ENCODE measurements around the gene PDS5A. TPM values are rescaled to one million over a fixed set of nuclear protein-coding genes. Genes with fewer than 3 reads are reported as not detected.
"Not testable (repeated sequence)": the region's sequence is repeated elsewhere in the genome, so short reads cannot be mapped to it uniquely, and the experiment has no call there.

The PDS5A gene
- total RNA-seq, 1 donor from 2014 or later: 52.8 TPM

GRCh38 chr4:39825741-39826231 is 151.9 kb downstream of the PDS5A start:
- peak in 1 of 2 donors; percentile 36 for DNase-seq (ENCODE audit: low read depth in 2 of 2)

DNA sequence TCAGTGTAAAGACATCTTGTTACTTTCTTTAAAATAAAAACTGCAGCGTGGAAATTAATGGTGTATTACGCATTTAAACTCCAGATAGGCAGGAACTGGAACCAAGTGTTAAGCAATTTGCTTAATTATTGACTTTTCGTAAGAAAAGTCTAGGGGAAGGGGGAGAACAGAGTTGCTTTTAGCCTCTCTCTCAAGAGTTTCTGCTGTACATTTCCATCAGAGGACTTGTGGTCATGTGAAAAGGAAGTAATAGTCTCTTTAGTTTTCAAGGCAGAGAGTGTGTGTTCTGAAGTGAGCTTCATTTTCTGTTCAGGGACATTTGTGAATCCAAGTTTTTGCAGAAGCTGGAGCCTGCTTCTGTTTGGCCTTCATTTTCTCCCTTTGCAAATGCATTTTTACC is 152.6 kb downstream of the PDS5A start:
- DNase-seq (ENCODE audit: low read depth in 2 of 2): no peak

GRCh38 chr4:39823191-39823590 is 154.5 kb downstream of the PDS5A start:
- DNase-seq (ENCODE audit: low read depth in 2 of 2): no peak

GRCh38 chr4:39822662-39823061 is 155.0 kb downstream of the PDS5A start:
- DNase-seq (ENCODE audit: low read depth in 2 of 2): no peak

- no peak for DNase-seq (ENCODE audit: low read depth in 2 of 2)
Observed at GRCh38 chr4:39821951-39822350, 155.8 kb downstream of the PDS5A start.

GRCh38 chr4:39820186-39820585 is 157.5 kb downstream of the PDS5A start:
- DNase-seq (ENCODE audit: low read depth in 2 of 2): peak; percentile 37 to 94

DNA sequence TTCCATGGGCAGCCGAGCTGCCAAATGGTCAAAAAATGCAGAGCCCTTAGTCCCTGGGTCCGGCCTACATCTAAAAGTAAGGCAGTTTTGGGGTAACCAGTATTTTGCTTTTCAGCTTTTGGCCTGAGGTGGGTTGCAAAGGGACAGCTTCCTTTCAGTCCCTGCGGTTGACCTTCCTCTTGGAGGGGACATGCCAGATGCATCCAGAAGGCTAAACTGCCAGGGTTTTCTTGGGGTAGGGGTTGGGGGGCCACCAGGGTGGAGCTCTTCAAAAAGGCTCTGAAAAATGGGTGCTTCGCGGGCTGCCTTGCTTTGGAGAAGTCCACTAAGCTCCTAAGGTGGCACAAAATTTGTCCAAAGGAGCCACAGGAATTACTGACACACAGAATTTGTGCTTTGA is 159.1 kb downstream of the PDS5A start:
- no peak for DNase-seq (ENCODE audit: low read depth in 2 of 2)

GRCh38 chr4:39814403-39815185 is 163.1 kb downstream of the PDS5A start:
- DNase-seq (ENCODE audit: low read depth in 2 of 2): no peak

GRCh38 chr4:39813761-39814160 is 163.9 kb downstream of the PDS5A start:
- DNase-seq (ENCODE audit: low read depth in 2 of 2): not testable (repeated sequence)

GRCh38 chr4:39813033-39813432 is 164.7 kb downstream of the PDS5A start:
- DNase-seq (ENCODE audit: low read depth in 2 of 2): not testable (repeated sequence)

DNA sequence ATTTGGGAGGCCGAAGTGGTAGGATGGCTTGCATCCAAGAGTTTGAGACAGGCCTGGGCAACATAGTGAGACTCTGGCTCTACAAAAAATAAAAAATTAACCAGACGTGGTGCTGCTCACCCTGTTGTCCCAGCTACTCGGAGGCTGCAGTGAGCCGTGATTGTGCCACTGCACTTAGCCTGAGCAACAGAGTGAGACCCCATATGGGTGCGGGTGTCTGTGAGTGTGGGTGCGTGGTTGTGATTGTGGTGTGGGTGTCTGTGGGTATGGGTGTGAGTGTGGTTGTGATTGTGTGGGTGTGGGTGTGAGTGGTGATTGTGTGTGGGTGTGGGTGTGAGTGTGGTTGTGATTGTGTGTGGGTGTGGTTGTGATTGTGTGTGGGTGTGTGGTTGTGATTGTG is 165.2 kb downstream of the PDS5A start:
- no peak for DNase-seq (ENCODE audit: low read depth in 2 of 2)

DNA sequence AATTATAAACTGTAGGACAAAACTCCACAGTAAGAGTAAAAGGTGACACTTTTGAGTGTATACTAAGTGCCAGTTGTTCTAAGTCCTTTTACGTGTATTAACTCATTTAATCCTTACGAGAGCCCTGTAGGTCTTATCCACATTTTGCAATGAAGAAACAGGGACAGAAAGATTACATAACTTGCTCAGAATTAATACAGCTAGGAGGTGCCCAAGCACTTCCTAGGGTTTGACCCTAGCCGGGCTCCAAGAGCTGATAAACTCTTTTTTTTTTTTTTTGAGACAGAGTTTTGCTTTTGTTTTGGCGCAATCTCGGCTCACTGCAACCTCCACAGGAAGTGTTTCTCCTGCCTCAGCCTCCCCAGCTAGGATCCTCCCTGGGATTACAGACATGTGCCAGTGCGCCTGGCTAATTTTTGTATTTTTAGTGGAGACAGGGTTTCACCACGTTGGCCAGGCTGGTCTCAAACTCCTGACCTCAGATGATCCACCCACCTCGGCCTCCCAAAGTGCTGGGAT is 169.4 kb downstream of the PDS5A start:
- DNase-seq (ENCODE audit: low read depth in 2 of 2): no peak

GRCh38 chr4:39802005-39802404 is 175.7 kb downstream of the PDS5A start:
- no peak for DNase-seq (ENCODE audit: low read depth in 2 of 2)

- DNase-seq (ENCODE audit: low read depth in 2 of 2): not testable (repeated sequence)
Observed at GRCh38 chr4:39792976-39793375, 184.7 kb downstream of the PDS5A start.

GRCh38 chr4:39792529-39792928 is 185.2 kb downstream of the PDS5A start:
- DNase-seq (ENCODE audit: low read depth in 2 of 2): no peak

DNA sequence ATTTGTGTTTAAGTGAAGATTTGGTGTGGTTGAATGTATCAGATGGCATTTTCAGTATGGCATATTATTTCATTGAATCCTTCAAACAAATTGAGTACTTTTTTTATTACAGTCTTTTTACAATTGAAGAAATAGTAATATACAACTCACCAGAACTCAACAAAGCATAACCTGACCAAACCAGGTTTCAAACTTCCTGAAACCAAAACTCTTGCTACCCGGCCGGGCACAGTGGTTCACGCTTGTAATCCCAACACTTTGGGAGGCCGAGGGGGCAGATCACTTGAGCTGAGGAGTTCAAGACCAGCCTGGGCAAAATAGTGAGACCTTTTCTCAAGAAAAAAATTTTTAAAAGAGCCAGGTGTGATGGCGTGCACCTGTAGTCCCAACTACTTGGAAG is 185.6 kb downstream of the PDS5A start:
- DNase-seq (ENCODE audit: low read depth in 2 of 2): no peak

GRCh38 chr4:39786838-39787237 is 190.9 kb downstream of the PDS5A start:
- no peak for DNase-seq (ENCODE audit: low read depth in 2 of 2)

GRCh38 chr4:39785083-39785482 is 192.6 kb downstream of the PDS5A start:
- DNase-seq (ENCODE audit: low read depth in 2 of 2): no peak

DNA sequence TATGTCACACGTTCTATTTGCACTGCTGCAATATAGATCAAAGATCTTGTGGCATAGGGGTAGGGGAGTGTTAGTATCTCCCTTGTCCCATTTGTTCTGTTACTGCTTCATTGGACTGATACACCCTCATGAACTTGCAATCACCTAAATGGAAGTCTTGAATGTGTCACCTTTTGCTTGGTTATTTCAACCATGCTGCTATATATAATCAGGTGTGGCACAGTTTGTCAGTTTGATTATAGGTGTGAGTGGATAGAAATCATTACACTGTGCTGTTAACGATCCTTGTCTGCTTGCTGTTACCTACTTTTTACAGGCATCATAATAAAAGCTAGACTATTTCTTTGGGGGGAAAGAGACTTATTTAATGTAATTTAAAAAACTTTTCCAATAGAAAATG is 195.7 kb downstream of the PDS5A start:
- not testable (repeated sequence) for DNase-seq (ENCODE audit: low read depth in 2 of 2)

Measured in lung microvascular endothelial cell (primary cell).